22Rv1 (cell line): ENCODE results near the gene HOXA13.

Experiments
- H3K27ac ChIP-seq: fragments of 450-650 bp; 2 replicates; pipeline ENCODE4 v1.5.1; 2017
- CTCF ChIP-seq: fragments of 450-650 bp; IDR thresholded peaks from 2 replicates; pipeline ENCODE4 v1.5.1; 2017; ENCODE audit warnings: mild to moderate bottlenecking
- ZFX ChIP-seq: fragments of 450-650 bp; IDR thresholded peaks from 2 replicates; pipeline ENCODE4 v1.6.1; 2017; ENCODE audit warnings: antibody characterized with exemption, borderline replicate concordance

Gene HOXA13

GRCh38 chr7:27160145-27160545 lies 39.7 kb downstream of the HOXA13 start:
- TF ChIP-seq ZFX (no peak), CTCF (no peak)
- no peak overlapping the region for H3K27ac ChIP-seq

GRCh38 chr7:27159266-27160144 lies 40.4 kb downstream of the HOXA13 start:
- H3K27ac ChIP-seq, result no peak overlapping the region
- TF ChIP-seq ZFX, result no peak
- TF ChIP-seq CTCF, result no peak

GRCh38 chr7:27158436-27159265 lies 41.2 kb downstream of the HOXA13 start:
- TF ChIP-seq CTCF (no peak), ZFX (no peak)
- no peak overlapping the region for H3K27ac ChIP-seq

- no peak overlapping the region for H3K27ac ChIP-seq
- TF ChIP-seq ZFX, result no peak
These were observed 42.0 kb downstream of the HOXA13 start for GRCh38 chr7:27157702-27158431.

- TF ChIP-seq ZFX (no peak), CTCF (no peak)
- no peak overlapping the region for H3K27ac ChIP-seq
These were observed 42.8 kb downstream of the HOXA13 start for GRCh38 chr7:27156916-27157701.

GRCh38 chr7:27156508-27156898 lies 43.4 kb downstream of the HOXA13 start, which contains the start of gene HOXA7:
Gene HOXA7, minus strand, starts transcription at chr7:27156675. Its CDS starts 130 bp downstream, at chr7:27156545.
- H3K27ac ChIP-seq, result peak within 1 kb of the TSS; percentile 99
- no peak for TF ChIP-seq CTCF
